Vagina (tissue), 2 donors: ENCODE measurements around the gene LINGO4. TPM values are rescaled to one million over a fixed set of nuclear protein-coding genes. Genes with fewer than 3 reads are reported as not detected.

Source experiments
- DNase-seq, 2 donors: peaks; one replicate each; pipeline ENCODE4 v3.0.0-alpha.2; 2017; ENCODE audit errors: extremely low spot score in 2 of 2
- H3K27ac ChIP-seq: fragments of 200-600 bp; sonication (generic); one replicate; pipeline ENCODE4 v1.5.1; 2019
- H3K27me3 ChIP-seq: fragments of 200-600 bp; sonication (generic); one replicate; pipeline ENCODE4 v1.5.1; 2019
- H3K36me3 ChIP-seq, 2 donors: fragments of 200-600 bp; sonication (generic); one replicate each; pipeline ENCODE4 v1.5.1; 2017 to 2019
- H3K4me1 ChIP-seq: fragments of 200-600 bp; sonication (generic); one replicate; pipeline ENCODE4 v1.5.1; 2019
- H3K4me3 ChIP-seq, 2 donors: fragments of 200-600 bp; sonication (generic); 1 replicate in 1 of 2; 2 replicates in 1 of 2; pipeline ENCODE4 v1.5.1; 2016 to 2019
- H3K9me3 ChIP-seq: fragments of 200-600 bp; sonication (generic); one replicate; pipeline ENCODE4 v1.5.1; 2019
- CTCF ChIP-seq, 3 experiments: fragments of 450-650 bp in 2 of 3; fragments of 200-600 bp in 1 of 3; sonication (generic) in 1 of 3; IDR thresholded peaks; one replicate each; pipeline ENCODE4 v1.5.1; 2017 to 2019; ENCODE audit warnings: antibody characterized with exemption in 3 of 3, mild to moderate bottlenecking in 2 of 3, moderate library complexity in 2 of 3
- POLR2A ChIP-seq, 2 donors: fragments of 450-650 bp; IDR thresholded peaks; one replicate each; pipeline ENCODE4 v1.6.1; 2017; ENCODE audit warnings: antibody characterized with exemption in 2 of 2, mild to moderate bottlenecking in 2 of 2, moderate library complexity in 2 of 2
- POLR2AphosphoS5 ChIP-seq, 2 donors: sonication (generic); formaldehyde crosslinking; IDR thresholded peaks; one replicate each; pipeline ENCODE4 v1.9.0; 2017; ENCODE audit warnings: antibody characterized with exemption in 2 of 2, mild to moderate bottlenecking in 2 of 2, low read depth in 1 of 2; ENCODE audit not compliant: insufficient read depth in 1 of 2
- intact Hi-C: fragments of 100-400 bp; cut with DNase I; formaldehyde crosslinking; loops from one replicate; pipeline ENCODE4 v1.15.1; 2023
- total RNA-seq: library from RNA; depleted of rRNA; stranded (reverse); fragments of >200 nt; gene quantifications from one replicate; pipeline ENCODE4 v1.2.3, GENCODE V29; 2016

Gene LINGO4, protein sequence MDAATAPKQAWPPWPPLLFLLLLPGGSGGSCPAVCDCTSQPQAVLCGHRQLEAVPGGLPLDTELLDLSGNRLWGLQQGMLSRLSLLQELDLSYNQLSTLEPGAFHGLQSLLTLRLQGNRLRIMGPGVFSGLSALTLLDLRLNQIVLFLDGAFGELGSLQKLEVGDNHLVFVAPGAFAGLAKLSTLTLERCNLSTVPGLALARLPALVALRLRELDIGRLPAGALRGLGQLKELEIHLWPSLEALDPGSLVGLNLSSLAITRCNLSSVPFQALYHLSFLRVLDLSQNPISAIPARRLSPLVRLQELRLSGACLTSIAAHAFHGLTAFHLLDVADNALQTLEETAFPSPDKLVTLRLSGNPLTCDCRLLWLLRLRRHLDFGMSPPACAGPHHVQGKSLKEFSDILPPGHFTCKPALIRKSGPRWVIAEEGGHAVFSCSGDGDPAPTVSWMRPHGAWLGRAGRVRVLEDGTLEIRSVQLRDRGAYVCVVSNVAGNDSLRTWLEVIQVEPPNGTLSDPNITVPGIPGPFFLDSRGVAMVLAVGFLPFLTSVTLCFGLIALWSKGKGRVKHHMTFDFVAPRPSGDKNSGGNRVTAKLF
- 0.98 TPM for total RNA-seq

- no peaks in the 10 kb centered on the region for H3K4me1 ChIP-seq
- TF ChIP-seq POLR2AphosphoS5 (IDR thresholded peaks at IDR 0.05; ENCODE audit: insufficient read depth in 1 of 2, low read depth in 1 of 2) (no peak), CTCF (IDR thresholded peaks at IDR 0.05) (no peak), POLR2A (IDR thresholded peaks at IDR 0.05) (no peak)
- H3K9me3 ChIP-seq = no peaks in the 10 kb centered on the region
- DNase-seq = no peak
- H3K36me3 ChIP-seq = no peaks in the 10 kb centered on the region
- intact Hi-C loops = no loop called here
- no peaks in the 10 kb centered on the region for H3K27me3 ChIP-seq
- H3K4me3 ChIP-seq = no peak within 1 kb of the TSS
- H3K27ac ChIP-seq = no peak within 1 kb of the TSS
Measured at GRCh38 chr1:151805066-151805820, at the start of gene LINGO4. Gene LINGO4 (minus strand): TSS chr1:151805419. CDS start chr1:151802704, 2,715 bp downstream.

DNA sequence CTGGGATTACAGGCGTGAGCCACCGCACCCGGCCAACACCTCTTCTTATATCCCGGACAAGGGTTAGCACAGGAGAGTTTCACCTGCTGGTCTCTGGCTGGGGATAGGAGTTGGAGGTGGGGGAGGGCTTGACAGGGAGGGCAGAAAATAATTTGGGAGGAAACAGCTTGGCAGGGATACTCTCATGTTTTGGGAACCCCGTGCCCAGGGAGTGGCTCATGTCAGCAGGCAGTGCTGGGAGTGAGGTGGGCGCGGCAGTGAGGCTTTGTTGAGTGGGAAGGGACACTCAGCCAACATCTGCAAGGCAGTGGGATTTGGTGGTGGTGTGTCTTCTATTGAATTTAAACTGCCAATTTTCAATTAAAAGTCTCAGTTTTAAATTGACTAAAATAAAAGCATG, 49.4 kb upstream of the LINGO4 start:
- peak in 1 of 2 donors; percentile 71 for DNase-seq
- Histone ChIP-seq H3K4me1 (peaks cover 23% of the 10 kb centered on the region), H3K27me3 (no peaks in the 10 kb centered on the region), H3K4me3 (no peak overlapping the region), H3K9me3 (no peaks in the 10 kb centered on the region), H3K27ac (no peak overlapping the region), H3K36me3 (no peaks in the 10 kb centered on the region)
- TF ChIP-seq CTCF (IDR thresholded peaks at IDR 0.05) (no peak), POLR2AphosphoS5 (IDR thresholded peaks at IDR 0.05; ENCODE audit: insufficient read depth in 1 of 2, low read depth in 1 of 2) (no peak), POLR2A (IDR thresholded peaks at IDR 0.05) (no peak)
- intact Hi-C loops = no loop called here

- DNase-seq = no peak
- H3K4me3 ChIP-seq = no peak within 1 kb of the TSS
- TF ChIP-seq CTCF (IDR thresholded peaks at IDR 0.05) (no peak), POLR2A (IDR thresholded peaks at IDR 0.05) (no peak), POLR2AphosphoS5 (IDR thresholded peaks at IDR 0.05; ENCODE audit: insufficient read depth in 1 of 2, low read depth in 1 of 2) (no peak)
- H3K27ac ChIP-seq = no peak within 1 kb of the TSS
- intact Hi-C loops = no loop called here
- no peaks in the 10 kb centered on the region for H3K9me3 ChIP-seq
- no peaks in the 10 kb centered on the region for H3K36me3 ChIP-seq
- no peaks in the 10 kb centered on the region for H3K27me3 ChIP-seq
- H3K4me1 ChIP-seq = peaks cover 18% of the 10 kb centered on the region
Measured at GRCh38 chr1:151853411-151853943, 48.3 kb upstream of the LINGO4 start, which contains the start of gene THEM5. Gene THEM5 (minus strand): TSS chr1:151853712. CDS start chr1:151853565, 147 bp downstream.

DNA sequence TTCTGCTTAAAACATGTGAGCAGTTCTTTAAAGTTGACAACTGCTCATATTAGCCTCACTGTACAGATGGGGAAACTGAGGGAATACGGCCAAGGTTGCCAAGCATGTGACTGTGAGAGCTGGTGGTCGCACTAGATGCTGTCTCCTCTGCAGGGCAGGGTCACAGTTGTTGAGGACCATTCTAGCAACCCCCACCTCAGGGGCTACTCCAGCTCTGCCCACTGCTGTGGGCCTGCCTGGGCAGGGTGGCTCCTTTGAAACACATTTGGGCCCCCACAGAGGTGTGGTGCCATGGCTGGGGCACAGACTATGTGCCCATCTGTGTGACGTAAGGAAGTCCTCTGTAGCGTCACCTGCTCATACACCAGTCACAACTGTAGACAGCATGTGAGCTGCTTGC, 47.5 kb upstream of the LINGO4 start:
- Histone ChIP-seq H3K4me1 (peaks cover 12% of the 10 kb centered on the region), H3K27ac (no peak overlapping the region)
- intact Hi-C loops = no loop called here

More for the DNA sequence above, 47.5 kb upstream of the LINGO4 start:
- Histone ChIP-seq H3K36me3 (no peaks in the 10 kb centered on the region), H3K27me3 (no peaks in the 10 kb centered on the region), H3K4me3 (no peak overlapping the region), H3K9me3 (no peaks in the 10 kb centered on the region)
- DNase-seq = no peak
- TF ChIP-seq POLR2AphosphoS5 (IDR thresholded peaks at IDR 0.05; ENCODE audit: insufficient read depth in 1 of 2, low read depth in 1 of 2) = no peak
- TF ChIP-seq CTCF (IDR thresholded peaks at IDR 0.05) = no peak
- no peak for TF ChIP-seq POLR2A (IDR thresholded peaks at IDR 0.05)
